ENCODE data around the gene KIF21B.

KIF21B gene

GRCh38 chr1:201023517-201023902 is at the start of gene KIF21B:
TSS of gene KIF21B (minus strand) at chr1:201023714. CDS start at chr1:201023383, 331 bp downstream.
- peak; percentile 93 for DNase-seq

- no peak for DNase-seq
Observed at GRCh38 chr1:201072922-201073321, 49.4 kb upstream of the KIF21B start.

GRCh38 chr1:201072149-201072548 is 48.6 kb upstream of the KIF21B start:
- DNase-seq, result no peak

GRCh38 chr1:201069636-201070035 is 46.1 kb upstream of the KIF21B start:
- DNase-seq, result no peak

GRCh38 chr1:201068976-201069375 is 45.5 kb upstream of the KIF21B start:
- DNase-seq, result no peak

GRCh38 chr1:201066986-201067385 is 43.5 kb upstream of the KIF21B start:
- DNase-seq, result no peak

GRCh38 chr1:201065686-201066085 is 42.2 kb upstream of the KIF21B start:
- DNase-seq, result no peak

GRCh38 chr1:201064806-201065205 is 41.3 kb upstream of the KIF21B start:
- DNase-seq, result no peak

GRCh38 chr1:201063145-201063544 is 39.6 kb upstream of the KIF21B start:
- no peak for DNase-seq

GRCh38 chr1:201062511-201063091 is 39.1 kb upstream of the KIF21B start:
- DNase-seq, result no peak

- DNase-seq, result no peak
Observed at GRCh38 chr1:201061886-201062285, 38.4 kb upstream of the KIF21B start.

- no peak for DNase-seq
Observed at GRCh38 chr1:201061049-201061448, 37.5 kb upstream of the KIF21B start.

GRCh38 chr1:201060586-201060985 is 37.1 kb upstream of the KIF21B start:
- DNase-seq, result no peak

GRCh38 chr1:201059871-201060555 is 36.5 kb upstream of the KIF21B start:
- DNase-seq, result no peak

- DNase-seq, result no peak
Observed at GRCh38 chr1:201059401-201059800, 35.9 kb upstream of the KIF21B start.

GRCh38 chr1:201054091-201054543 is 30.6 kb upstream of the KIF21B start:
- DNase-seq, result no peak

- peak; percentile 10 for DNase-seq
Observed at GRCh38 chr1:201053155-201053860, 29.8 kb upstream of the KIF21B start.

GRCh38 chr1:201051399-201051798 is 27.9 kb upstream of the KIF21B start:
- DNase-seq, result peak; percentile 45

- DNase-seq, result no peak
Observed at GRCh38 chr1:201050515-201051277, 27.2 kb upstream of the KIF21B start.

GRCh38 chr1:201049248-201049831 is 25.8 kb upstream of the KIF21B start:
- DNase-seq, result no peak

GRCh38 chr1:201048521-201048920 is 25.0 kb upstream of the KIF21B start:
- no peak for DNase-seq

- DNase-seq, result no peak
Observed at GRCh38 chr1:201044119-201044518, 20.6 kb upstream of the KIF21B start.

Measured in activated CD4-positive, alpha-beta T cell treated with anti-CD3 and anti-CD28 coated beads for 48 hours (primary cell).